Measurements from ENCODE around the gene REPIN1.

Gene REPIN1

GRCh38 chr7:150326657-150327268, 41.9 kb upstream of the REPIN1 start (continued):
- TF ChIP-seq ZNF555 (tag by site-specific recombination; conservative IDR thresholded peaks at IDR 0.05) (no peak), MYNN (tag by site-specific recombination; IDR thresholded peaks at IDR 0.05; ENCODE audit: borderline replicate concordance) (no peak)

- H3K9me3 ChIP-seq (ENCODE audit: control insufficient read depth, insufficient read depth, low read depth, low read length) = no peaks in the 10 kb centered on the region
- no peaks in the 10 kb centered on the region for H3K4me1 ChIP-seq (ENCODE audit: control insufficient read depth, insufficient read depth, low read length)
- TF ChIP-seq ZBTB17 (tag by site-specific recombination; IDR thresholded peaks at IDR 0.05) (no peak), ZBTB20 (tag by site-specific recombination; IDR thresholded peaks at IDR 0.05) (no peak), ZFP37 (tag by site-specific recombination; IDR thresholded peaks at IDR 0.05) (no peak), ZNF701 (tag by site-specific recombination; IDR thresholded peaks at IDR 0.05) (no peak), IKZF3 (tag by site-specific recombination; IDR thresholded peaks at IDR 0.05) (no peak), PRDM1 (tag by site-specific recombination; IDR thresholded peaks at IDR 0.05) (no peak)
- ChIA-PET CTCF (interaction anchor here (0.7 kb wide), 1 partner anchor 361 kb away, joined by 3 read pairs; no protein-coding TSS in a partner anchor), POLR2A (interaction anchor here (0.7 kb wide), 1 partner anchor 462 kb away, joined by 3 read pairs; no protein-coding TSS in a partner anchor)
- H3K27ac ChIP-seq (ENCODE audit: extremely low read depth, low read depth, low read length) = no peak overlapping the region
- H3K36me3 ChIP-seq (ENCODE audit: control insufficient read depth in 2 of 2, insufficient read depth in 1 of 2, low read length in 2 of 2) = peaks cover 8 to 81% of the 10 kb centered on the region in 2 experiments
- H3K4me3 ChIP-seq (ENCODE audit: low read depth, low read length) = no peak overlapping the region
Observed at GRCh38 chr7:150327308-150327707, 41.3 kb upstream of the REPIN1 start.

- no peak overlapping the region for H3K27ac ChIP-seq (ENCODE audit: extremely low read depth, low read depth, low read length)
- H3K9me3 ChIP-seq (ENCODE audit: control insufficient read depth, insufficient read depth, low read depth, low read length) = no peaks in the 10 kb centered on the region
- POLR2A ChIA-PET = no interaction called here
- H3K4me1 ChIP-seq (ENCODE audit: control insufficient read depth, insufficient read depth, low read length) = no peaks in the 10 kb centered on the region
- CTCF ChIA-PET = interaction anchor here (1.4 kb wide), 1 partner anchor 14 kb away, joined by 5 read pairs; no protein-coding TSS in a partner anchor
- peaks cover 8 to 96% of the 10 kb centered on the region in 2 experiments for H3K36me3 ChIP-seq (ENCODE audit: control insufficient read depth in 2 of 2, insufficient read depth in 1 of 2, low read length in 2 of 2)
- no peak overlapping the region for H3K4me3 ChIP-seq (ENCODE audit: low read depth, low read length)
- no peak for TF ChIP-seq ZNF670 (tag by site-specific recombination; IDR thresholded peaks at IDR 0.05; ENCODE audit: low read depth)
- no peak for TF ChIP-seq ZNF707 (tag by site-specific recombination; IDR thresholded peaks at IDR 0.05)
- TF ChIP-seq ZNF16 (tag by site-specific recombination; IDR thresholded peaks at IDR 0.05; ENCODE audit: low read depth) = no peak
- no peak for TF ChIP-seq EGR2 (tag by site-specific recombination; IDR thresholded peaks at IDR 0.05; ENCODE audit: low read depth)
- no peak for TF ChIP-seq ATF2 (tag by site-specific recombination; IDR thresholded peaks at IDR 0.05; ENCODE audit: low read depth)
- no peak for TF ChIP-seq ZNF645 (tag by site-specific recombination; IDR thresholded peaks at IDR 0.05)
- TF ChIP-seq ZSCAN18 (tag by site-specific recombination; IDR thresholded peaks at IDR 0.05) = no peak
- TF ChIP-seq KLF7 (tag by site-specific recombination; IDR thresholded peaks at IDR 0.05; ENCODE audit: borderline replicate concordance) = no peak
- no peak for TF ChIP-seq ZNF521 (tag by site-specific recombination; IDR thresholded peaks at IDR 0.05)
- TF ChIP-seq TRIM28 (IDR thresholded peaks at IDR 0.05; ENCODE audit: borderline replicate concordance, low read length) = no peak
- no peak for TF ChIP-seq REPIN1 (tag by site-specific recombination; IDR thresholded peaks at IDR 0.05; ENCODE audit: low read depth)
- TF ChIP-seq ZNF658 (tag by site-specific recombination; IDR thresholded peaks at IDR 0.05) = no peak
- TF ChIP-seq CTCF (tag by site-specific recombination; IDR thresholded peaks at IDR 0.05) = no peak
- TF ChIP-seq PATZ1 (tag by site-specific recombination; IDR thresholded peaks at IDR 0.05) = no peak
- TF ChIP-seq ZNF501 (tag by site-specific recombination; IDR thresholded peaks at IDR 0.05) = no peak
Observed at GRCh38 chr7:150329331-150330120, 39.1 kb upstream of the REPIN1 start.
